H9 (cell line): ENCODE results near the gene NGB. TPM values are rescaled to one million over a fixed set of nuclear protein-coding genes. Genes with fewer than 3 reads are reported as not detected.

Experiments used
- DNase-seq: peaks from one replicate; pipeline ENCODE4 v3.0.0-alpha.2; 2017
- H2AFZ ChIP-seq: one replicate; pipeline ENCODE4 v1.6.1; 2013; ENCODE audit warnings: mild to moderate bottlenecking, low read length, control low read depth, moderate library complexity
- H2AK5ac ChIP-seq: 2 replicates; pipeline ENCODE4 v1.6.1; 2013; ENCODE audit warnings: low read length, control low read depth, mixed read lengths; ENCODE audit not compliant: insufficient read length
- H2BK120ac ChIP-seq: one replicate; pipeline ENCODE4 v1.6.1; 2013; ENCODE audit warnings: low read depth, mild to moderate bottlenecking, low read length, control low read depth, inconsistent platforms; ENCODE audit not compliant: poor library complexity, severe bottlenecking
- H2BK12ac ChIP-seq: 2 replicates; pipeline ENCODE4 v1.6.1; 2013; ENCODE audit warnings: low read length, control low read depth, mixed read lengths, low read depth; ENCODE audit not compliant: insufficient read length
- H2BK15ac ChIP-seq: 2 replicates; pipeline ENCODE4 v1.6.1; 2013; ENCODE audit warnings: low read depth, low read length, control low read depth
- H2BK20ac ChIP-seq: one replicate; pipeline ENCODE4 v1.6.1; 2013; ENCODE audit warnings: low read depth, mild to moderate bottlenecking, low read length, control low read depth, inconsistent platforms; ENCODE audit not compliant: poor library complexity, severe bottlenecking
- H2BK5ac ChIP-seq: 2 replicates; pipeline ENCODE4 v1.6.1; 2013; ENCODE audit warnings: low read length, control low read depth, mixed read lengths; ENCODE audit not compliant: insufficient read length
- H3K14ac ChIP-seq: 2 replicates; pipeline ENCODE4 v1.6.1; 2013; ENCODE audit warnings: low read length, control low read depth; ENCODE audit not compliant: insufficient read depth
- H3K18ac ChIP-seq: 2 replicates; pipeline ENCODE4 v1.6.1; 2013; ENCODE audit warnings: low read depth, mild to moderate bottlenecking, mixed read lengths, low read length, control low read depth; ENCODE audit not compliant: insufficient read length
- H3K23ac ChIP-seq: 2 replicates; pipeline ENCODE4 v1.6.1; 2013; ENCODE audit warnings: low read length, control low read depth, mixed read lengths, low read depth; ENCODE audit not compliant: insufficient read length
- H3K23me2 ChIP-seq: 2 replicates; pipeline ENCODE4 v1.6.1; 2013; ENCODE audit warnings: low read depth, mild to moderate bottlenecking, mixed read lengths, low read length, control low read depth; ENCODE audit not compliant: insufficient read length, poor library complexity, severe bottlenecking
- H3K27ac ChIP-seq: 2 replicates; pipeline ENCODE4 v1.5.1; 2013; ENCODE audit warnings: low read length, control low read depth, mixed read lengths, low read depth; ENCODE audit not compliant: insufficient read length
- H3K27me3 ChIP-seq: 2 replicates; pipeline ENCODE4 v1.6.1; 2013; ENCODE audit warnings: low read length, control low read depth, inconsistent platforms; ENCODE audit not compliant: insufficient read depth
- H3K4ac ChIP-seq: 2 replicates; pipeline ENCODE4 v1.6.1; 2013; ENCODE audit warnings: low read depth, mild to moderate bottlenecking, control low read depth, inconsistent platforms, low read length, moderate library complexity
- H3K4me1 ChIP-seq: 2 replicates; pipeline ENCODE4 v1.6.1; 2013; ENCODE audit warnings: low read length, control low read depth, inconsistent platforms; ENCODE audit not compliant: insufficient read depth
- H3K4me2 ChIP-seq: 2 replicates; pipeline ENCODE4 v1.6.1; 2013; ENCODE audit warnings: low read length, control low read depth, mixed read lengths; ENCODE audit not compliant: insufficient read length, insufficient read depth
- H3K56ac ChIP-seq: 2 replicates; pipeline ENCODE4 v1.6.1; 2013; ENCODE audit warnings: low read depth, mild to moderate bottlenecking, mixed read lengths, low read length, control low read depth; ENCODE audit not compliant: insufficient read length
- H3K79me1 ChIP-seq: 2 replicates; pipeline ENCODE4 v1.6.1; 2013; ENCODE audit warnings: low read depth, mild to moderate bottlenecking, moderate library complexity, low read length, control low read depth, inconsistent platforms; ENCODE audit not compliant: insufficient read depth, poor library complexity, severe bottlenecking
- H3K79me2 ChIP-seq: 2 replicates; pipeline ENCODE4 v1.6.1; 2013; ENCODE audit warnings: low read length, control low read depth, inconsistent platforms; ENCODE audit not compliant: insufficient read depth
- H3K9ac ChIP-seq: 2 replicates; pipeline ENCODE4 v1.6.1; 2013; ENCODE audit warnings: low read length, control low read depth, mixed read lengths; ENCODE audit not compliant: insufficient read length; ENCODE audit errors: extremely low read depth
- H3K9me3 ChIP-seq: one replicate; pipeline ENCODE4 v1.6.1; 2013; ENCODE audit warnings: low read depth, low read length, inconsistent platforms; ENCODE audit not compliant: control insufficient read depth
- H3T11ph ChIP-seq: one replicate; pipeline ENCODE4 v1.6.1; 2013; ENCODE audit warnings: mild to moderate bottlenecking, low read length, control low read depth, inconsistent platforms
- H4K20me1 ChIP-seq: one replicate; pipeline ENCODE4 v1.6.1; 2013; ENCODE audit not compliant: control insufficient read depth, insufficient read length, insufficient read depth
- H4K5ac ChIP-seq: 2 replicates; pipeline ENCODE4 v1.6.1; 2013; ENCODE audit warnings: low read depth, mild to moderate bottlenecking, mixed read lengths, low read length, control low read depth; ENCODE audit not compliant: insufficient read length
- H4K8ac ChIP-seq: replicated peaks from 2 replicates; pipeline ENCODE4 v1.6.1; 2013; ENCODE audit warnings: low read length, control low read depth, mixed read lengths, low read depth; ENCODE audit not compliant: insufficient read length
- H4K91ac ChIP-seq: 2 replicates; pipeline ENCODE4 v1.6.1; 2013; ENCODE audit warnings: low read depth, mild to moderate bottlenecking, moderate library complexity, mixed read lengths, low read length, control low read depth; ENCODE audit not compliant: insufficient read length
- H3K27ac Mint-ChIP-seq, 3 experiments: 2 replicates in 2 of 3; 3 replicates in 1 of 3; pipeline ENCODE4 v1.8.0; 2020 to 2021; ENCODE audit warnings: mixed read lengths in 3 of 3, mild to moderate bottlenecking in 1 of 3, moderate library complexity in 1 of 3
- H3K27me3 Mint-ChIP-seq: 2 replicates; pipeline ENCODE4 v1.8.0; 2021; ENCODE audit warnings: low read depth, mild to moderate bottlenecking, moderate library complexity, mixed read lengths
- H3K36me3 Mint-ChIP-seq, 3 experiments: 2 replicates in 2 of 3; 3 replicates in 1 of 3; pipeline ENCODE4 v1.8.0; 2020 to 2021; ENCODE audit warnings: low read depth in 3 of 3, mixed read lengths in 3 of 3; ENCODE audit not compliant: insufficient read depth in 1 of 3
- H3K4me1 Mint-ChIP-seq, 2 experiments: 2 replicates each; pipeline ENCODE4 v1.8.0; 2020; ENCODE audit warnings: mixed read lengths in 2 of 2
- H3K4me3 Mint-ChIP-seq, 2 experiments: 2 replicates in 1 of 2; 3 replicates in 1 of 2; pipeline ENCODE4 v1.8.0; 2020 to 2021; ENCODE audit warnings: mild to moderate bottlenecking in 2 of 2, mixed read lengths in 2 of 2, moderate library complexity in 1 of 2
- H3K9me3 Mint-ChIP-seq, 2 experiments: 2 replicates in 1 of 2; 3 replicates in 1 of 2; pipeline ENCODE4 v1.8.0; 2020; ENCODE audit warnings: mild to moderate bottlenecking in 2 of 2, mixed read lengths in 2 of 2, moderate library complexity in 1 of 2
- CTCF ChIP-seq: fragments of 200-600 bp; sonication (generic); conservative IDR thresholded peaks from 3 replicates; pipeline ENCODE4 v1.8.0; 2021; ENCODE audit warnings: antibody characterized with exemption, mild to moderate bottlenecking
- WGBS: extraction: QIAGEN DNeasy Blood & Tissue Kit; methylation state at CpG from one replicate; pipeline ENCODE4 v1.1.7; 2013; ENCODE audit warnings: missing lambda C conversion rate, low lambda C conversion rate, mixed read lengths; ENCODE audit not compliant: insufficient read length; ENCODE audit errors: extremely low coverage; 5-methylcytosine and 5-hydroxymethylcytosine counted together
- total RNA-seq: library from RNA; stranded (reverse); gene quantifications from 2 replicates; pipeline ENCODE4 v1.2.1, GENCODE V29; 2021

NGB gene
- total RNA-seq, 1 experiment from 2014 or later: 0.26 TPM

- H3K4ac ChIP-seq: no peak overlapping the region
- no peak overlapping the region for H3K27ac Mint-ChIP-seq
- H4K8ac ChIP-seq: no peak overlapping the region
- H2AFZ ChIP-seq: no peak overlapping the region
- no peak overlapping the region for H3K9ac ChIP-seq
- H3K4me1 ChIP-seq: no peaks in the 10 kb centered on the region
- H4K20me1 ChIP-seq: peaks cover 2% of the 10 kb centered on the region
- H3K23ac ChIP-seq: no peak overlapping the region
- no peak for DNase-seq
- no peak overlapping the region for H2BK120ac ChIP-seq
- H2BK5ac ChIP-seq: no peak overlapping the region
- no peak for TF ChIP-seq CTCF
- H3K36me3 Mint-ChIP-seq: no peaks in the 10 kb centered on the region
- H3K18ac ChIP-seq: no peak overlapping the region
- no peak overlapping the region for H4K5ac ChIP-seq
- H2BK15ac ChIP-seq: no peak overlapping the region
- H2BK20ac ChIP-seq: no peak overlapping the region
- H2BK12ac ChIP-seq: no peak overlapping the region
- H3K27me3 ChIP-seq: no peaks in the 10 kb centered on the region
- H2AK5ac ChIP-seq: no peak overlapping the region
- H3K79me1 ChIP-seq: no peaks in the 10 kb centered on the region
- H3K9me3 ChIP-seq: no peaks in the 10 kb centered on the region
- no peak overlapping the region for H3K14ac ChIP-seq
- no peak overlapping the region for H3K4me2 ChIP-seq
- no peaks in the 10 kb centered on the region for H3K23me2 ChIP-seq
- H4K91ac ChIP-seq: no peak overlapping the region
- no peak overlapping the region for H3K27ac ChIP-seq
- H3K27me3 Mint-ChIP-seq: no peaks in the 10 kb centered on the region
- H3K79me2 ChIP-seq: no peaks in the 10 kb centered on the region
- no peak overlapping the region for H3K56ac ChIP-seq
- WGBS: no CpG with 5 or more reads among the region's 7 CpGs
- H3K4me1 Mint-ChIP-seq: no peaks in the 10 kb centered on the region
- no peak overlapping the region for H3K4me3 Mint-ChIP-seq
- no peaks in the 10 kb centered on the region for H3K9me3 Mint-ChIP-seq
- H3T11ph ChIP-seq: no peak overlapping the region
These were observed 22.3 kb downstream of the NGB start for GRCh38 chr14:77248666-77249065.
